Amygdala (tissue), 56 donors: ENCODE data around the gene SLC38A10.

Experiments
- DNase-seq, 56 donors: peaks; one replicate each; lab custom pipeline; 2025; lab: John Stamatoyannopoulos, UW

The SLC38A10 gene

GRCh38 chr17:81218459-81218858 lies 76.6 kb downstream of the SLC38A10 start:
- DNase-seq = no peak

GRCh38 chr17:81217491-81217890 lies 77.6 kb downstream of the SLC38A10 start:
- no peak for DNase-seq

- DNase-seq = no peak
Measured at GRCh38 chr17:81213978-81214377, 81.1 kb downstream of the SLC38A10 start.

- DNase-seq = no peak
Measured at GRCh38 chr17:81212365-81212764, 82.7 kb downstream of the SLC38A10 start.

- DNase-seq = no peak
Measured at GRCh38 chr17:81210868-81211267, 84.2 kb downstream of the SLC38A10 start.

GRCh38 chr17:81210466-81210865 lies 84.6 kb downstream of the SLC38A10 start:
- no peak for DNase-seq

GRCh38 chr17:81209141-81209540 lies 86.0 kb downstream of the SLC38A10 start:
- no peak for DNase-seq

GRCh38 chr17:81208651-81209050 lies 86.5 kb downstream of the SLC38A10 start:
- DNase-seq = no peak

GRCh38 chr17:81207610-81208581 lies 87.2 kb downstream of the SLC38A10 start:
- no peak for DNase-seq

- DNase-seq = no peak
Measured at GRCh38 chr17:81206657-81207056, 88.5 kb downstream of the SLC38A10 start.

GRCh38 chr17:81206166-81206565 lies 88.9 kb downstream of the SLC38A10 start:
- no peak for DNase-seq

- no peak for DNase-seq
Measured at GRCh38 chr17:81204578-81204977, 90.5 kb downstream of the SLC38A10 start.

GRCh38 chr17:81203136-81203535 lies 92.0 kb downstream of the SLC38A10 start:
- no peak for DNase-seq

GRCh38 chr17:81202318-81202717 lies 92.8 kb downstream of the SLC38A10 start:
- no peak for DNase-seq

- DNase-seq = peak in 42 of 56 donors; percentile 3 to 80 (median 37)
Measured at GRCh38 chr17:81200695-81201580, 94.2 kb downstream of the SLC38A10 start.

GRCh38 chr17:81200201-81200600 lies 94.9 kb downstream of the SLC38A10 start:
- DNase-seq = no peak

GRCh38 chr17:81199482-81199830 lies 95.7 kb downstream of the SLC38A10 start:
- no peak for DNase-seq

GRCh38 chr17:81198826-81199481 lies 96.2 kb downstream of the SLC38A10 start:
- no peak for DNase-seq

GRCh38 chr17:81197831-81198490 lies 97.1 kb downstream of the SLC38A10 start:
- DNase-seq = no peak

- no peak for DNase-seq
Measured at GRCh38 chr17:81197409-81197795, 97.7 kb downstream of the SLC38A10 start.
